AG04449 (cell line): Measurements from ENCODE around the gene MOXD1.

Experiments used
- CTCF ChIA-PET: fragments of 350-600 bp; formaldehyde crosslinking; extraction: SDS; loops from one replicate; lab custom pipeline; 2021; ENCODE audit warnings: antibody characterized with exemption; lab: Yijun Ruan, JAX
- POLR2A ChIA-PET: fragments of 400-600, 350-600 bp; formaldehyde crosslinking; extraction: SDS; loops from one replicate; lab custom pipeline; 2020; ENCODE audit warnings: antibody characterized with exemption, inconsistent platforms; lab: Yijun Ruan, JAX
- DNase-seq: peaks from one replicate; pipeline ENCODE4 v3.0.0-alpha.2; 2010; ENCODE audit warnings: low read depth, low spot score
- H3K4me3 ChIP-seq: 2 replicates; pipeline ENCODE4 v1.5.1; 2011; ENCODE audit warnings: low read depth, mild to moderate bottlenecking, control low read depth, low read length
- CTCF ChIP-seq: IDR thresholded peaks from one replicate; pipeline ENCODE4 v1.5.1; 2011; ENCODE audit warnings: mild to moderate bottlenecking, moderate library complexity, low read length, control low read depth, inconsistent platforms; ENCODE audit not compliant: insufficient read depth; ENCODE audit errors: missing control alignments

Gene MOXD1

DNA sequence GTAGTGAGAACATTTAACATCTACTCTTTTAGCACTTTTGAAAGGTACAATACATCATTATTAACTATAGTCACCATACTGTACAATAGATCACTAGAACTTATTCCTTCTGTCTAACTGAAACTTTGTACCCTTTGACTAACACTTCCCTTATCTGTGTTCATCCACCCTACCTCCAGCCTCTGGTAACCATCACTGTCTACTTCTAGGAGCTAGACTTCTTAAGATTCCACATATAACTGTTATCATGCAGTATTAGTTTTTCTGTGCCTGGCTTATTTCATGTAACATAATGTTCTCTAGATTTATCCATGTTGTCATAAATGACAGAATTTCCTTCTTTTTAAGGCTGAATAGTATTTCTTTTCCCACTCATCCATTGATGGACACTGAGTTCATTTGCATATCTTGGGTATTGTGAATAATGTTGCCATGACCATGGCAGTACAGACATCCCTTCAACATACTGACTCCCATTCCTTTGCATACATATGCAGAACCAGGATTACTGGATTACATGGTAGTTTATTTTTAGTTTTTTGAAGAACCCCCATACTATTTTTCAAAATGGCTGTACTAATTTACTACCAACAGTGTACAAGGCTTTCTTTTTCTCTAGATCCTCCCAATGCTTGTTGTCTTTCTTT, 135.7 kb downstream of the MOXD1 start:
- no peak for TF ChIP-seq CTCF
- CTCF ChIA-PET = interaction anchor here (1.0 to 7.5 kb wide), 3 partner anchors 8 to 349 kb away, joined by 3 to 176 read pairs (median 3); no protein-coding TSS in a partner anchor
- POLR2A ChIA-PET = no interaction called here
- DNase-seq = no peak
- H3K4me3 ChIP-seq = no peak overlapping the region

- DNase-seq = no peak
- POLR2A ChIA-PET = no interaction called here
- CTCF ChIA-PET = interaction anchor here (0.9 to 11.9 kb wide), 8 partner anchors 12 to 354 kb away, joined by 3 to 173 read pairs (median 4); no protein-coding TSS in a partner anchor
- H3K4me3 ChIP-seq = no peak overlapping the region
- no peak for TF ChIP-seq CTCF
Measured at GRCh38 chr6:132264021-132264500, 137.2 kb downstream of the MOXD1 start.

- no peak for DNase-seq
- POLR2A ChIA-PET = no interaction called here
- no peak for TF ChIP-seq CTCF
- no peak overlapping the region for H3K4me3 ChIP-seq
- CTCF ChIA-PET = interaction anchor here (0.8 to 11.9 kb wide), 10 partner anchors 9 to 566 kb away, joined by 3 to 173 read pairs (median 28); no protein-coding TSS in a partner anchor
Measured at GRCh38 chr6:132261354-132261753, 139.9 kb downstream of the MOXD1 start.

- no peak for DNase-seq
- H3K4me3 ChIP-seq = no peak overlapping the region
- POLR2A ChIA-PET = no interaction called here
- CTCF ChIA-PET = interaction anchor here (0.6 to 11.9 kb wide), 24 partner anchors 9 to 564 kb away, joined by 3 to 173 read pairs (median 6); no protein-coding TSS in a partner anchor
- peak; percentile 19 for TF ChIP-seq CTCF
Measured at GRCh38 chr6:132259070-132259469, 142.2 kb downstream of the MOXD1 start.

- H3K4me3 ChIP-seq = no peak overlapping the region
- no peak for TF ChIP-seq CTCF
- ChIA-PET CTCF (interaction anchor here (1.0 to 11.9 kb wide), 11 partner anchors 9 to 341 kb away, joined by 3 to 173 read pairs (median 4); no protein-coding TSS in a partner anchor), POLR2A (no interaction called here)
- no peak for DNase-seq
Measured at GRCh38 chr6:132257561-132257960, 143.7 kb downstream of the MOXD1 start.

DNA sequence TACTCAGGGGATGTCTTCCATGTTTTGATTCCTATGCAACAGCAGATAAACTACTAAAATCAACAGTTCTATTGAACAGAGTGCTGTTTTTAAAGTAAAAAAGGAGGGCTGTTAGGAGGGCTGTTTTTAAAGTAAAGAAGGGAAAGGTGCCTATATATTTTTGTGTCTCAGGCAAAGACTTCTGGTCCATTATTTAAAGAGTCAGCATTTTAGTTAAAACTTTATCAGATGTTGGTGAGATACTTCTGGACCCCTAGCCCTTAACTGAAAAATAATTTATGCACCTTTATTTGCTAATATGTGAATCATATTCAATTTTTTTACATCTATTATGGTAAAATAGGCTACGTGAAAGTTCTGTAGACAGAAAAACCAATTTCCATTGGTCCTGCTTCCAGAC, 144.8 kb downstream of the MOXD1 start:
- DNase-seq = no peak

More for the DNA sequence above, 144.8 kb downstream of the MOXD1 start:
- TF ChIP-seq CTCF = no peak
- CTCF ChIA-PET = interaction anchor here (1.0 to 11.9 kb wide), 6 partner anchors 8 to 340 kb away, joined by 3 to 173 read pairs (median 57); no protein-coding TSS in a partner anchor
- POLR2A ChIA-PET = no interaction called here
- no peak overlapping the region for H3K4me3 ChIP-seq
